GM12891 (cell line): ENCODE data around the gene MAGED4B.

Experiments used
- POLR2A ChIP-seq: IDR thresholded peaks from 2 replicates; pipeline ENCODE4 v1.6.1; 2011; ENCODE audit warnings: low read depth, low read length, control low read depth
- POLR2AphosphoS5 ChIP-seq: IDR thresholded peaks from 2 replicates; pipeline ENCODE4 v1.6.1; 2011; ENCODE audit warnings: low read depth, low read length, control low read depth
- TAF1 ChIP-seq: IDR thresholded peaks from 2 replicates; pipeline ENCODE4 v1.6.1; 2011; ENCODE audit warnings: low read depth, low read length, control low read depth

DNA sequence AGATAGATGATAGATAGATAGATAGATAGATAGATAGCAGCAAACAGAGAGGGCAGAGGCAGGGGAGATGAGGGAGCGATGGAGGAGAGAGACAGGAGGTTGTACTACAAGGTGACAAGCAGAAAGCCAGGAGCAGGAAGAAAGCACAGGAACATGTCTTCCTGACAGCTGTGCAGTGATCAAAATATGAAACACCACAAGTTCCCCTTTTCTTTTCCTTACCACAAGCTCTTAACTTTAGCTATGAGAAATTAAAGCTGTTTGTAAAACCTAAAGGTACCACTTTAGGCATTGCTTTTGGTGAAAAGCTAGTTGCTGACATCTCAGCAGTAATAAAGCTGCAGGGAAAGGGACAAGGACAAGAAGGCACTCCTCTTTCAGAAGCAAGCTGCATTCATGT lies 9.1 kb upstream of the MAGED4B start:
- no peak for TF ChIP-seq TAF1
- TF ChIP-seq POLR2A: no peak
- no peak for TF ChIP-seq POLR2AphosphoS5
